Pancreas (tissue), 10 donors: ENCODE measurements around the gene SEC14L5. TPM values are rescaled to one million over a fixed set of nuclear protein-coding genes. Genes with fewer than 3 reads are reported as not detected.

Experiments used
- ATAC-seq, 4 donors: fragments of 200-7000 bp; cut with Tn5 transposase; one replicate each; pipeline versions ENCODE4 v1.8.0 to v1.9.1; 2020; ENCODE audit warnings: mild to moderate bottlenecking in 4 of 4, moderate library complexity in 4 of 4
- DNase-seq, 6 donors: peaks; one replicate each; pipeline ENCODE4 v3.0.0-alpha.2; 2020
- FAIRE-seq: peaks from 2 replicates; lab custom pipeline; 2012; peaks lifted over from hg19 to GRCh38; lab: Jason Lieb, UNC
- H3K27ac ChIP-seq, 4 donors: fragments of 200-600 bp; sonication (generic); 1 replicate in 3 of 4; 2 replicates in 1 of 4; pipeline versions ENCODE4 v1.5.0 to v1.8.0; 2020
- H3K27me3 ChIP-seq, 4 donors: fragments of 200-600 bp; one replicate each; pipeline ENCODE4 v1.8.0; 2021
- H3K36me3 ChIP-seq, 3 donors: fragments of 200-600 bp; sonication (generic) in 1 of 3; one replicate each; pipeline versions ENCODE4 v1.5.0 to v1.8.0; 2020 to 2021
- H3K4me1 ChIP-seq, 3 donors: fragments of 200-600 bp; one replicate each; pipeline ENCODE4 v1.8.0; 2021
- H3K4me3 ChIP-seq, 4 donors: fragments of 200-600 bp; sonication (generic) in 2 of 4; one replicate each; pipeline versions ENCODE4 v1.5.0 to v1.8.0; 2020 to 2021
- H3K9me3 ChIP-seq, 4 donors: fragments of 200-600 bp; one replicate each; pipeline ENCODE4 v1.8.0; 2021
- WGBS, 2 donors: extraction: QIAGEN DNeasy Blood & Tissue Kit; methylation state at CpG; one replicate each; pipeline ENCODE4 v1.1.7; 2013; 5-methylcytosine and 5-hydroxymethylcytosine counted together
- intact Hi-C, 3 donors: fragments of 100-400 bp; cut with DNase I; formaldehyde crosslinking; loops; one replicate each; pipeline versions ENCODE4 v1.11.1 to v1.14.2; 2022
- polyA plus RNA-seq, 2 donors: library from polyadenylated mRNA; stranded (reverse); fragments of 200-250 nt; gene quantifications; one replicate each; pipeline ENCODE4 v1.2.3, GENCODE V29; 2013
- total RNA-seq, 6 donors: library from RNA; stranded (reverse); fragmentation: NEBNext Ultra II Directional in 4 of 6; extraction: Animal tissue kit (Norgen Biotek cat#: 25700) in 4 of 6; gene quantifications; one replicate each; pipeline versions ENCODE4 v1.2.1 to v1.2.4, GENCODE V29; 2021 to 2023
- TF ChIP-seq, protein P1 (sequence below), 4 donors: fragments of 200-600 bp; sonication (generic) in 3 of 4; IDR thresholded peaks; one replicate each; pipeline versions ENCODE4 v1.5.0 to v1.8.0; 2021; ENCODE audit warnings: antibody characterized with exemption in 4 of 4
- donor health status: healthy with polysubstance abuse.
- donor health status: DM: no; HTN: no; CAD: no; lungs with moderate emphysema.
- donor health status: DM: no; HTN: no; CAD: no.
- donor health status: control.
- donor health status: control.
- donor health status: Bipolar disorder and iron deficiency.
- donor health status: DM: yes; HTN: yes; CAD: no.
- donor health status: DM: no; HTN: no; CAD: no.
- donor health status: DM: no; HTN: no; CAD: no.
- donor health status: DM: yes; HTN: yes; CAD: no.

Gene SEC14L5
- total and polyA plus RNA-seq, 8 donors = 0.22 to 0.79 (median 0.51) TPM

DNA sequence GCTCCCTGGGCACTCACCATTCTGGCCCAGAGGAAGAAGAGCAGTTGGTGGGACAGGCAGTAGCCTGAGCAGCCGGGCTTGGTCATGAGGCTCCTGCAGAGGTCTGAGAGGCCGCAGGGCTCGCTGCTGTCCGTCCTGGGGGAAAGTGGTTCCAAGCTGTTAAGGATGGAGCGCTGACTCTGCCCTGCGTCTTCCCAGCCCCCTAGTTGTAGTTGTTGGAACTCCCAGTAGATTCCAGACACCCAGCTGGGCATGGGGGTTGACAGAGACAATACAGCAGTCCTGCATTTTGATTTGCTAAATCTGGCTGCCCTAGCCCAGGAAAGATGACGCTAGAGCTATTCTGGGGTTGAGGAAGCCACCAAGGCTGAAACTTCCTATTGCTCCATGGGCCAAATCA lies 100.3 kb downstream of the SEC14L5 start:
- H3K4me3 ChIP-seq = no peak overlapping the region
- no peak for DNase-seq
- no peak overlapping the region for H3K27ac ChIP-seq
- ATAC-seq = no peak
- TF ChIP-seq, protein P1, sequence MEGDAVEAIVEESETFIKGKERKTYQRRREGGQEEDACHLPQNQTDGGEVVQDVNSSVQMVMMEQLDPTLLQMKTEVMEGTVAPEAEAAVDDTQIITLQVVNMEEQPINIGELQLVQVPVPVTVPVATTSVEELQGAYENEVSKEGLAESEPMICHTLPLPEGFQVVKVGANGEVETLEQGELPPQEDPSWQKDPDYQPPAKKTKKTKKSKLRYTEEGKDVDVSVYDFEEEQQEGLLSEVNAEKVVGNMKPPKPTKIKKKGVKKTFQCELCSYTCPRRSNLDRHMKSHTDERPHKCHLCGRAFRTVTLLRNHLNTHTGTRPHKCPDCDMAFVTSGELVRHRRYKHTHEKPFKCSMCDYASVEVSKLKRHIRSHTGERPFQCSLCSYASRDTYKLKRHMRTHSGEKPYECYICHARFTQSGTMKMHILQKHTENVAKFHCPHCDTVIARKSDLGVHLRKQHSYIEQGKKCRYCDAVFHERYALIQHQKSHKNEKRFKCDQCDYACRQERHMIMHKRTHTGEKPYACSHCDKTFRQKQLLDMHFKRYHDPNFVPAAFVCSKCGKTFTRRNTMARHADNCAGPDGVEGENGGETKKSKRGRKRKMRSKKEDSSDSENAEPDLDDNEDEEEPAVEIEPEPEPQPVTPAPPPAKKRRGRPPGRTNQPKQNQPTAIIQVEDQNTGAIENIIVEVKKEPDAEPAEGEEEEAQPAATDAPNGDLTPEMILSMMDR (IDR thresholded peaks at IDR 0.05) = no peak
- intact Hi-C loops = no loop called here
- H3K36me3 ChIP-seq = no peaks in the 10 kb centered on the region
- no peaks in the 10 kb centered on the region for H3K4me1 ChIP-seq
- H3K9me3 ChIP-seq = no peaks in the 10 kb centered on the region
- FAIRE-seq = no peak
- WGBS, 2 donors = 64% methylated on average over 7 of the region's 7 CpGs
- H3K27me3 ChIP-seq = no peaks in the 10 kb centered on the region

DNA sequence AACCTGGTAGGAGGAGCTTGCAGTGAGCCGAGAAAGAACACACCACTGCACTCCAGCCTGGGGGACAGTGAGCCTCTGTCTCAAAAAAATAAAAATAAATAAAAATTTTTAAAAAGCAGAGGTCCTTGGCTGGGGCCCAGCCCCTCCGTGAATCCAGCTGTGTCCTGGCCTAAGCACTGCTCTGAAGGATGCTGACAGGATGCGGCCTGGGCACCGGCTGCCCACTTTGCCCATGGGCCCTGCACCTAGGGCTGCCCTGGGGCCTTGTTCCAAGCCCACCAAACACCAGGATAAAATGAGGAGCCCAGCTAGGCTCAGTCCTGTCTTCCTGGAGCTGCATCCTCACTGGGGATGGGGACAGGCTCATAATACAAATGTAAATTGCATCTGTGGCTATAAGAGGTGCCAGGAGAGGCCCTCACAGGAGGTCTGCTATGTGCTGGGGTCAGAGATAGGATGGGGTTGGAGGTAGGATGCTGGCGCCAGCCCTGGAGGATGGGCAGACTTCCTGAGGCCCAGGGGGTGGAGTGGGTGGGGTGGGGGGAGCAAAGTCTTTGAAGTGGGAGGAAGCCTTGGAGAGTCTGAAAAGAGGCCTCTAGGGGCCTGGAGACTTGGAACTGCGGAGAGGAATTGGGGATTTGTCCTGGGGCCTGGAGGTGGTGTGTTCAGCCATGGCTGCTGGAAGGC lies 101.4 kb downstream of the SEC14L5 start:
- H3K36me3 ChIP-seq = no peaks in the 10 kb centered on the region
- TF ChIP-seq, protein P1 (IDR thresholded peaks at IDR 0.05) = no peak

DNA sequence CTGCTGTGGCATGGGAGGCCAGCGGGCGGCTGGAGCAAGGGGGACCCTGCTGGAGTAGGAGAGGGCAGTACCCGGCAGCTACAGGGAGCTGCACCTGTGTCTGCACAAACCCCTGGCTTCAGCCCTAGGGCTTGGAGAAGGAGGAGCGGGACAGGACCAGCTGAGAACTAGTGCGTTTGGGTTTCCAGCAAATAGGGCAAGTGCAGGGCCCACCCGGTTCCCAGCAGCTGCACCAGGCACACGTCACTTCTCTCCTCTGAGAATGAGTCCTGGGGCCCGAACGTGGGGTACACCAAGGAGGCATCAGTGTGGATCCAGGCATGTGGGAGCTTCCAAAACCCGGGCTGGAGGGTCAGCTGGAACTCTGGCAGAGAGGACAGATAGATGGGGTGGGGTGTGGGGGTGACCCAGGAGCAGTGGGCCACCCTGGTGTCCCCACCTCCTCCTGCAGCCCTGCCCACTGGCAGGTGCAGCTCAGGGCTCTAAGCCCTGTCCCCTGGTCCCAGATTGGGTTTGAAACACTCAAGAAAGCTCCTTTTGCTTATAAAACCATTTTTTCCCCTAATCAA lies 102.0 kb downstream of the SEC14L5 start:
- Histone ChIP-seq H3K9me3 (no peaks in the 10 kb centered on the region), H3K4me1 (no peaks in the 10 kb centered on the region), H3K4me3 (no peak overlapping the region), H3K27ac (no peak overlapping the region), H3K27me3 (no peaks in the 10 kb centered on the region), H3K36me3 (no peaks in the 10 kb centered on the region)
- WGBS, 2 donors = 77 to 79% methylated on average over 8 to 10 of the region's 10 CpGs
- no peak for DNase-seq
- ATAC-seq = no peak
- TF ChIP-seq, protein P1 (IDR thresholded peaks at IDR 0.05) = no peak
- intact Hi-C loops = no loop called here
- FAIRE-seq = no peak

More for the DNA sequence above, 101.4 kb downstream of the SEC14L5 start:
- FAIRE-seq = no peak
- H3K27ac ChIP-seq = no peak overlapping the region
- DNase-seq = no peak
- H3K9me3 ChIP-seq = no peaks in the 10 kb centered on the region
- intact Hi-C loops = no loop called here
- WGBS, 2 donors = 81 to 83% methylated on average over 6 of the region's 6 CpGs
- H3K4me3 ChIP-seq = no peak overlapping the region
- H3K4me1 ChIP-seq = no peaks in the 10 kb centered on the region
- no peaks in the 10 kb centered on the region for H3K27me3 ChIP-seq
- no peak for ATAC-seq

DNA sequence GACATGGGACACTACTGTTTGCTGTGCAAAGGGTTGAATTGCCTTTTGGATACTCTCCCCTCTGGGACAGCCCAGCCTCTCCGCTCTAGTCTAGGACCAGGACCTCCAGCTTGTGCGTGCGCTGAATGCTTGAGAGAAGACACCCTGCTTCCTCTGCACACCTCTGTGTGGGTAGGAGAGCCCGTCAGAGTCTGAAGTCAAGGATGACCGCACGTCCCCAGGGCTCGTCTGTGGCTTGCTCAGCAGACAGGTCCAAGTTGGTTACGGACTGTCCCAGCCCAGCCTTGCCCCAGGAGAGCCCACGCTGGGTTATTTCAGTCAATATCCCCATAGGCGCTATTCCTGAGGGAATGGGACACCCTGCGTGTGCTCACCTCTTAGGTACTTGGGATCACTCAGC lies 103.9 kb downstream of the SEC14L5 start:
- H3K27ac ChIP-seq = no peak overlapping the region
- DNase-seq = no peak
- intact Hi-C loops = no loop called here
- no peaks in the 10 kb centered on the region for H3K27me3 ChIP-seq
- H3K4me1 ChIP-seq = no peaks in the 10 kb centered on the region
- no peak overlapping the region for H3K4me3 ChIP-seq
- no peak for FAIRE-seq
- TF ChIP-seq, protein P1 (IDR thresholded peaks at IDR 0.05) = no peak
- ATAC-seq = no peak
- H3K9me3 ChIP-seq = no peaks in the 10 kb centered on the region
- WGBS, 2 donors = 82 to 91% methylated on average over 11 of the region's 11 CpGs
- H3K36me3 ChIP-seq = no peaks in the 10 kb centered on the region
